K562 (cell line): Measurements from ENCODE around the gene BOD1L1. TPM values are rescaled to one million over a fixed set of nuclear protein-coding genes. Genes with fewer than 3 reads are reported as not detected.

ENCODE experiments used
- ATAC-seq: fragments of 200-7000 bp; cut with Tn5 transposase; 3 replicates; pipeline ENCODE4 v1.9.1; 2020; ENCODE audit warnings: moderate library complexity
- BruUV-seq: library from RNA; stranded (reverse); fragments of 400-500 nt; replicated peaks from 2 replicates; lab custom pipeline; 2021; lab: Mats Ljungman, UMichigan
- CTCF ChIA-PET: fragments of 300-600 bp; formaldehyde crosslinking; extraction: SDS; loops from one replicate; lab custom pipeline; 2021; ENCODE audit warnings: low intra/inter-chr PET ratio; lab: Yijun Ruan, JAX
- POLR2A ChIA-PET: fragments of 300-600, 350-650 bp; sonication (Branson Sonifier 250); formaldehyde crosslinking; extraction: SDS; loops from one replicate; lab custom pipeline; 2021; ENCODE audit warnings: antibody characterized with exemption, inconsistent platforms; lab: Yijun Ruan, JAX
- DNase-seq, 4 experiments: peaks; one replicate each; pipeline versions ENCODE4 v3.0.0 to v3.0.0-alpha.2; 2011 to 2018; ENCODE audit warnings: low spot score in 3 of 4, mixed read lengths in 3 of 4; ENCODE audit errors: extremely low read depth in 1 of 4
- FAIRE-seq: peaks from 2 replicates; lab custom pipeline; 2011; peaks lifted over from hg19 to GRCh38; lab: Jason Lieb, UNC
- H2AFZ ChIP-seq: 2 replicates; pipeline ENCODE4 v1.6.0; 2011; ENCODE audit warnings: low read depth, low read length, control low read depth, inconsistent platforms
- H3K27ac ChIP-seq: fragments of 200-600 bp; 3 replicates; pipeline ENCODE4 v1.8.0; 2011; ENCODE audit warnings: low read depth, mild to moderate bottlenecking, control low read depth, inconsistent platforms, low read length, moderate library complexity, mixed read lengths; ENCODE audit errors: extremely low read depth
- H3K27me3 ChIP-seq, 2 experiments: fragments of 300-600 bp in 1 of 2; 2 replicates in 1 of 2; 3 replicates in 1 of 2; pipeline versions ENCODE4 v1.6.0 to v1.8.0; 2011; ENCODE audit warnings: inconsistent platforms in 2 of 2, low read length in 2 of 2, mild to moderate bottlenecking in 1 of 2, mixed read lengths in 1 of 2, moderate library complexity in 1 of 2; ENCODE audit not compliant: control insufficient read depth in 2 of 2, insufficient read depth in 2 of 2
- H3K36me3 ChIP-seq: fragments of 300-600 bp; 3 replicates; pipeline ENCODE4 v1.8.0; 2011; ENCODE audit warnings: mild to moderate bottlenecking, low read length, inconsistent platforms; ENCODE audit not compliant: control insufficient read depth, insufficient read depth
- H3K4me1 ChIP-seq, 2 experiments: fragments of 200-600 bp in 1 of 2; replicated peaks in 1 of 2; 2 replicates in 1 of 2; 3 replicates in 1 of 2; pipeline versions ENCODE4 v1.5.1 to v1.8.0; 2011; ENCODE audit warnings: inconsistent platforms in 2 of 2, low read length in 2 of 2, mild to moderate bottlenecking in 1 of 2, mixed read lengths in 1 of 2, moderate library complexity in 1 of 2; ENCODE audit not compliant: control insufficient read depth in 2 of 2, insufficient read depth in 2 of 2
- H3K4me2 ChIP-seq: 2 replicates; pipeline ENCODE4 v1.6.1; 2011; ENCODE audit warnings: low read length, control low read depth, inconsistent platforms, mixed read lengths; ENCODE audit not compliant: insufficient read depth
- H3K4me3 ChIP-seq: fragments of 200-600 bp; sonication (generic), shearing (Covaris generic); 2 replicates; pipeline ENCODE4 v1.5.1; 2016; ENCODE audit warnings: control low read depth, inconsistent platforms
- H3K79me2 ChIP-seq: fragments of 200-600 bp; 3 replicates; pipeline ENCODE4 v1.8.0; 2011; ENCODE audit warnings: low read length, inconsistent platforms; ENCODE audit not compliant: control insufficient read depth, insufficient read depth
- H3K9ac ChIP-seq, 2 experiments: 2 replicates each; pipeline versions ENCODE4 v1.6.0 to v1.6.1; 2011; ENCODE audit warnings: low read depth in 2 of 2, low read length in 2 of 2, control low read depth in 1 of 2, inconsistent platforms in 1 of 2, mild to moderate bottlenecking in 1 of 2, mixed read lengths in 1 of 2; ENCODE audit not compliant: insufficient read depth in 1 of 2
- H3K9me1 ChIP-seq: one replicate; pipeline ENCODE4 v1.6.0; 2011; ENCODE audit warnings: inconsistent platforms, mild to moderate bottlenecking, low read length, moderate library complexity; ENCODE audit not compliant: control insufficient read depth, insufficient read depth
- H3K9me3 ChIP-seq: replicated peaks from 2 replicates; pipeline ENCODE4 v1.5.1; 2011; ENCODE audit warnings: low read depth, low read length, inconsistent platforms; ENCODE audit not compliant: control insufficient read depth, insufficient read depth
- H4K20me1 ChIP-seq: replicated peaks from 2 replicates; pipeline ENCODE4 v1.6.1; 2011; ENCODE audit warnings: low read length, inconsistent platforms, mixed read lengths; ENCODE audit not compliant: control insufficient read depth, insufficient read depth
- ATF7 ChIP-seq: fragments of 450-650 bp; IDR thresholded peaks from 2 replicates; pipeline ENCODE4 v1.7.1; 2014; ENCODE audit warnings: mild to moderate bottlenecking, moderate library complexity
- ETV1 ChIP-seq: fragments of 450-650 bp; conservative IDR thresholded peaks from 2 replicates; pipeline ENCODE4 v1.6.1; 2016; ENCODE audit warnings: missing genetic modification characterization, control low read depth, low read depth, missing compliant biosample characterization
- GABPA ChIP-seq: fragments of 200-800 bp; sonication (Bioruptor generic); conservative IDR thresholded peaks from 2 replicates; pipeline ENCODE4 v1.6.1; 2016; ENCODE audit warnings: low read depth, missing genetic modification characterization, missing compliant biosample characterization
- L3MBTL2 ChIP-seq: fragments of 450-650 bp; IDR thresholded peaks from 2 replicates; pipeline ENCODE4 v1.6.1; 2016; ENCODE audit warnings: mild to moderate bottlenecking, moderate library complexity
- MYBL2 ChIP-seq, 2 experiments: fragments of 450-650 bp in 1 of 2; sonication (generic) in 1 of 2; formaldehyde crosslinking in 1 of 2; IDR thresholded peaks; 2 replicates each; pipeline versions ENCODE4 v1.6.1 to v1.8.1; 2017 to 2022; ENCODE audit warnings: borderline replicate concordance in 1 of 2, inconsistent platforms in 1 of 2, low read depth in 1 of 2, mild to moderate bottlenecking in 1 of 2, missing genetic modification reagents in 1 of 2, moderate library complexity in 1 of 2
- POLR2G ChIP-seq: fragments of 200-400 bp; formaldehyde crosslinking; IDR thresholded peaks from 2 replicates; pipeline ENCODE4 v1.6.1; 2017; ENCODE audit warnings: low read depth, mild to moderate bottlenecking, antibody characterized with exemption, low read length, moderate library complexity
- RBFOX2 ChIP-seq: fragments of 200-400 bp; formaldehyde crosslinking; IDR thresholded peaks from 2 replicates; pipeline ENCODE4 v1.6.1; 2017; ENCODE audit warnings: low read depth, mild to moderate bottlenecking, low read length, moderate library complexity
- ZFX ChIP-seq: sonication (generic); formaldehyde crosslinking; IDR thresholded peaks from 2 replicates; pipeline ENCODE4 v1.8.0; 2022; ENCODE audit warnings: mild to moderate bottlenecking, missing genetic modification reagents, moderate library complexity
- ZNF431 ChIP-seq: sonication (generic); formaldehyde crosslinking; IDR thresholded peaks from 2 replicates; pipeline ENCODE4 v1.8.0; 2022; ENCODE audit warnings: mild to moderate bottlenecking, missing genetic modification reagents
- ZNF551 ChIP-seq: fragments of 250-450 bp; sonication (Bioruptor Pico); IDR thresholded peaks from 2 replicates; pipeline ENCODE4 v1.5.0; 2021; ENCODE audit warnings: mild to moderate bottlenecking, moderate library complexity
- WGBS: fragments of 100-300 bp; shearing (Covaris generic); methylation state at CpG from one replicate; pipeline ENCODE4 v1.1.6; 2016; ENCODE audit warnings: low coverage, mixed read lengths; ENCODE audit not compliant: insufficient coverage; ENCODE audit errors: missing lambda C conversion rate; 5-methylcytosine and 5-hydroxymethylcytosine counted together
- in situ Hi-C: fragments of 300-500 bp; cut with MboI; formaldehyde crosslinking; loops from 4 replicates; pipeline ENCODE4 v1.15.0; 2018; ENCODE audit warnings: inconsistent platforms, mixed read lengths
- intact Hi-C: fragments of 100-400 bp; cut with micrococcal nuclease; formaldehyde crosslinking; loops from 2 replicates; pipeline ENCODE4 v1.14.2; 2022
- polyA plus RNA-seq, 8 experiments: library from polyadenylated mRNA; depleted of rRNA in 4 of 8; stranded (reverse) in 5 of 8; unstranded in 3 of 8; fragments of >200 nt; fragmentation: Nextera tagmentation in 2 of 8; fragmentation: Illumina TruSeq in 1 of 8; extraction: Ambion mirVana in 2 of 8; extraction: Trizol in 1 of 8; gene quantifications; 2 replicates each; pipeline versions ENCODE4 v1.2.1 to v1.2.3, GENCODE V29; 2011 to 2014; ENCODE audit warnings: inconsistent platforms in 1 of 8, missing spikeins in 1 of 8
- total RNA-seq, 7 experiments: library from RNA; depleted of rRNA in 6 of 7; stranded (reverse); fragments of >200 nt in 6 of 7; fragmentation: Illumina TruSeq in 2 of 7; extraction: Trizol in 2 of 7; gene quantifications; 2 replicates each; pipeline versions ENCODE4 v1.2.1 to v1.2.3, GENCODE V29; 2011 to 2021; ENCODE audit warnings: low replicate concordance in 1 of 7
- TF ChIP-seq, protein P1 (sequence below): fragments of 200-800 bp; sonication (Bioruptor generic); IDR thresholded peaks from 2 replicates; pipeline ENCODE4 v1.6.1; 2017; ENCODE audit warnings: missing genetic modification characterization, missing compliant biosample characterization
- TF ChIP-seq, protein P2 (sequence below): sonication (generic); formaldehyde crosslinking; IDR thresholded peaks from 2 replicates; pipeline ENCODE4 v1.8.1; 2023; ENCODE audit warnings: mild to moderate bottlenecking, missing genetic modification reagents

BOD1L1 gene
- total and polyA plus RNA-seq, 9 of the 15 experiments (the other 6 are each of a cell fraction or from before 2014, with no cell fraction given): 4.8 to 23.2 (median 17.7) TPM

DNA sequence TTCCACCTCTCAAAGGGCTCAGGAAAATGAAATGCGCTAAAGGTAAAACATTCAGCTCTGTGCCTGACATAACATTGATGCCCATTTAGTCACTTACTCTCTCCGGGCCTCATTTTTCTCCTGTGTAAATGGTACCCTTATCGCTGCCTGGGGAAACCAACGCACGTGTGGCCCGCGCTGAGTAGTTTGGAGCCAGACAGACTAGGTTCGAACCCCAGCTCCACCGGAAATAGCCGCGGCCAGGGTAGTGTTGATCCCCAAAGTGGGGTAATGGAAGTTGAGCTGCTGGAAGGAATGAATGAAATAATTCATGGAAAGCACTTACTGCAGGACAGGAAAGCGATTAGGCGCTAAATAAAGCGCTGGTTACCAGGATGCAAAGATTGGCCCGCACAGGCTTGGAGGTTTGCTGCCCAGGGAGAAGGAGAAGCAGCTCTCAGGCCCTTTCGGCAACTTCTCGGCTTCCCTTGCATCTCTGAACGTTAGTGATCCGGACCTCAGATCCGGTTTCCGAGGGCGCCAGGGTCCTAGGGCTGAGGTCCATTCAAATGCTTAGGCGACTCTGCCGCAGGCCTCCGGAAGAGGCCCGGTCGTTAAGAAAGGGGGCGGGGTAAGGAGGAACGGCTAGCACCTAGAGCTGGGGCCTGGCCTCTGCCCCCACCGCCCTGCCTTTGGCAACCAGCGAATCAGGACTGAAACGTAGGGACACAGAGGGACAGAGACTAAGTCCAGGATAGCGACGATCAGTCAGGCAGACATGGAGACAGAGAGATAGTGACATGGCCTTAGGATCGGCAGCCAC, 96.5 kb downstream of the BOD1L1 start:
- Histone ChIP-seq H3K9me3 (no peaks in the 10 kb centered on the region), H3K36me3 (no peaks in the 10 kb centered on the region), H4K20me1 (no peaks in the 10 kb centered on the region; the same call in 1 of the 2 replicates), H2AFZ (peak overlapping the region; percentile 91), H3K27ac (peak overlapping the region; percentile 53; the same call in 2 of the 3 replicates), H3K79me2 (no peaks in the 10 kb centered on the region)
- BruUV-seq: TSS peak; percentile 86
- ATAC-seq: peak; percentile 89
- intact Hi-C loops: no loop called here
- TF ChIP-seq GABPA (tag) (0 out of 2 replicates have a peak, but pooled peaks have one; percentile 20), ETV1 (tag) (peak; percentile 73), MYBL2 (IDR thresholded peaks at IDR 0.05; ENCODE audit: low read depth) (0 out of 2 replicates have a peak, but pooled peaks have one; percentile 23), MYBL2 (CRISPR knock-in tag; IDR thresholded peaks at IDR 0.05; ENCODE audit: borderline replicate concordance) (no peak), POLR2G (0 out of 2 replicates have a peak, but pooled peaks have one; percentile 35), ATF7 (0 out of 2 replicates have a peak, but pooled peaks have one; percentile 24), ZNF431 (CRISPR knock-in tag) (no peak), RBFOX2 (peak; percentile 50), L3MBTL2 (no peak), ZNF551 (CRISPR knock-in tag) (no peak), ZFX (CRISPR knock-in tag) (peak; percentile 81)
- TF ChIP-seq, protein P1, sequence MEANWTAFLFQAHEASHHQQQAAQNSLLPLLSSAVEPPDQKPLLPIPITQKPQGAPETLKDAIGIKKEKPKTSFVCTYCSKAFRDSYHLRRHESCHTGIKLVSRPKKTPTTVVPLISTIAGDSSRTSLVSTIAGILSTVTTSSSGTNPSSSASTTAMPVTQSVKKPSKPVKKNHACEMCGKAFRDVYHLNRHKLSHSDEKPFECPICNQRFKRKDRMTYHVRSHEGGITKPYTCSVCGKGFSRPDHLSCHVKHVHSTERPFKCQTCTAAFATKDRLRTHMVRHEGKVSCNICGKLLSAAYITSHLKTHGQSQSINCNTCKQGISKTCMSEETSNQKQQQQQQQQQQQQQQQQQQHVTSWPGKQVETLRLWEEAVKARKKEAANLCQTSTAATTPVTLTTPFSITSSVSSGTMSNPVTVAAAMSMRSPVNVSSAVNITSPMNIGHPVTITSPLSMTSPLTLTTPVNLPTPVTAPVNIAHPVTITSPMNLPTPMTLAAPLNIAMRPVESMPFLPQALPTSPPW (CRISPR knock-in tag): peak; percentile 54
- TF ChIP-seq, protein P2, sequence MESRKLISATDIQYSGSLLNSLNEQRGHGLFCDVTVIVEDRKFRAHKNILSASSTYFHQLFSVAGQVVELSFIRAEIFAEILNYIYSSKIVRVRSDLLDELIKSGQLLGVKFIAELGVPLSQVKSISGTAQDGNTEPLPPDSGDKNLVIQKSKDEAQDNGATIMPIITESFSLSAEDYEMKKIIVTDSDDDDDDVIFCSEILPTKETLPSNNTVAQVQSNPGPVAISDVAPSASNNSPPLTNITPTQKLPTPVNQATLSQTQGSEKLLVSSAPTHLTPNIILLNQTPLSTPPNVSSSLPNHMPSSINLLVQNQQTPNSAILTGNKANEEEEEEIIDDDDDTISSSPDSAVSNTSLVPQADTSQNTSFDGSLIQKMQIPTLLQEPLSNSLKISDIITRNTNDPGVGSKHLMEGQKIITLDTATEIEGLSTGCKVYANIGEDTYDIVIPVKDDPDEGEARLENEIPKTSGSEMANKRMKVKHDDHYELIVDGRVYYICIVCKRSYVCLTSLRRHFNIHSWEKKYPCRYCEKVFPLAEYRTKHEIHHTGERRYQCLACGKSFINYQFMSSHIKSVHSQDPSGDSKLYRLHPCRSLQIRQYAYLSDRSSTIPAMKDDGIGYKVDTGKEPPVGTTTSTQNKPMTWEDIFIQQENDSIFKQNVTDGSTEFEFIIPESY (CRISPR knock-in tag): peak; percentile 65
- TF ChIP-seq, all 486 proteins: peak for 9
- ChIA-PET POLR2A (no interaction called here), CTCF (no interaction called here)
- in situ Hi-C loops: no loop called here
- 34% methylated on average over 34 of the region's 35 CpGs for WGBS
- H3K9ac ChIP-seq: peak overlapping the region; percentile 0 to 52; a peak in 2 of 4 replicates
- DNase-seq (peak; percentile 56 to 79 (median 61)), FAIRE-seq (peak; percentile 59)
- peaks cover 13 to 46% of the 10 kb centered on the region in 2 experiments for H3K27me3 ChIP-seq
- peak overlapping the region; percentile 69 for H3K4me2 ChIP-seq
- no peaks in the 10 kb centered on the region for H3K9me1 ChIP-seq
- peaks cover 12 to 21% of the 10 kb centered on the region in 2 experiments; a peak in 4 of 5 replicates for H3K4me1 ChIP-seq
- H3K4me3 ChIP-seq: peak overlapping the region; percentile 11; the same call in 1 of the 2 replicates
